CD4-positive, alpha-beta T cell treated with Interferon alpha-2 for 1 hour (primary cell): ENCODE data around the gene CTSZ.
"Not testable (repeated sequence)": the region's sequence is repeated elsewhere in the genome, so short reads cannot be mapped to it uniquely, and the experiment has no call there.

ENCODE experiments used
- DNase-seq, 2 donors: peaks; one replicate each; pipeline ENCODE4 v3.0.0-alpha.2; 2020 to 2022

Gene CTSZ

DNA sequence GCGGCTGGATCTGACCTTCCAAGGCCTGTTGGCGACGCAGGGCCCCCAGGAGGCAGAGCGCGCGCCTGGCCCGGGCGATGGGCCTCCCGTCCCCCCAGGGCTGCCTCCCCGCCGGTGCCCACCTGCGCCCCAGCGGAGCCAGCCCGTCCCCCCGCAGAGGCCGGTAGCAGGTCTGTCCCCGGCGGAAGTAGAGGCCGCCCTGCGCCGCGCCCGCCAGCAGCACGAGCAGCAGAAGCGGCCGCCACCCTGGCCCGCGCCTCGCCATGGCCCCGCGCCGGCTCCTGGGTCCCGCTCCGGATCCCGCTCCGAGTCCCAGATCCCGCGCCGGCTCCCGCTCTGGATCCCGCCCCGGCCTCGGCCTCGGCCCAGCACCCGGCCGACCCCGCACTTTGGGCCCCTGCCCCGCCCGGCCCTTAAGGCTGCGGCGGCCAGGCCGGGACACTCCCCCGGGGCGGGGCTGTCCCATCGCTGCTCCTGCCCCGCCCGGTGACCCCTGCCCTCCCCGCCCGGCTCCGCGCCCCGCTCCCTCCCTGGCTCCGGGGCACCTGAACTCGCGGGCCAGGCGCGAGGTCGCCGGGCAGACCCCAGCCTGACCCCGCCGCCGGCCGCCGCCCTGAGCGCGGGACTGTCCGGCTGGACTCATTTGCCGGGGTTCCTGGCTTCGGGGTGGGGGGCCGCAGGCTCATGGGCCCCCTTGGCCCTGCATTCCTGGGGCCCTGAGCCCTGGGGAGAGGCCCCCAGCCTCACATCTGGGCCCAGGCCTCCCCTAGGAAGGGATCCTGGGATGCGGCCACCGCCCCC lies at the start of gene CTSZ:
TSS of gene CTSZ (minus strand) at position 391 of the 801 bp plus-strand sequence. CDS start at position 265, 126 bp downstream.
- peak; percentile 52 to 55 for DNase-seq

DNA sequence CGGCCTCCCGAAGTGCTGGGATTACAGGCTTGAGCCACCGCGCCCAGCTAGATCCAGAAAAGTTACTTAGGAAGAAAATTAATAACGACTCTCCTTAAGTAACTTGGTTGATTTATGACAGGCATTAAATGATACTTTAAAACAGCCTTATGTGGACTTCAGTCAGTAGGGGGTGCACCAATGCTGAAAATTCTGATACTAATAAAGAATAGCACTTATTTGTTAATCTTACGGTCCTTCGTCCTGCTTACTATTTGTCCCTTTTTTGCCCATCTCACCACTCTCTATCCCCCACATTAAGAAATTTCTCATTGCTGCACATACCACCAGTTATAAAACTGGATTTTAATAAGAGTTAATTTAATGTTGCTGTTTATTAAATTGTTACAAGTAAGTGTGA lies 48.2 kb upstream of the CTSZ start:
- peak in 1 of 2 donors; percentile 57 for DNase-seq

DNA sequence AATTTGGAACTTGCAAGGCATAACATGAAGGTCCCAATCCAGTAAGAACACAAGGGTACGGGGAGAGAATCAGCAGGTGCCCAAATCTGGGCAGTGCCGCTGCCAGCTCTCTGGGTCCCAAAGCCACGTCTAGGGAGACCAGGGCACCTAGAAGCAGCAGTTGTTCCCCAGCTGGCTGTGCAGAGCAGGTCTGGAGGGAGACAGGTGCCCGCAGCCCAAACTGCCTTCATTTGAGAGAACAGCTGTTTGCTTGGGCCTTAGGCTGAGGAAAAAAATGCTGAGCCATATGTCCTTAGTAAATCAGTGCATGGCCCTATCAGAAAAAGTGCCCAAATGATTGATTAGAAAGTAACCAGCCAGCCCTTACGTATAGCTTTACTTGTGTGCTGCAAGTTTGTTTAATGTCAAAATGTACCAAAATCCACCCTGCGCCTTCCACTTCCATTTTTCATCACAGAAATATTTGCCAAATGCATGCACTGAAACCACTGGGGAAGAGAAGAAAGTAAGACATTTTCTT lies 44.7 kb upstream of the CTSZ start:
- no peak for DNase-seq

DNA sequence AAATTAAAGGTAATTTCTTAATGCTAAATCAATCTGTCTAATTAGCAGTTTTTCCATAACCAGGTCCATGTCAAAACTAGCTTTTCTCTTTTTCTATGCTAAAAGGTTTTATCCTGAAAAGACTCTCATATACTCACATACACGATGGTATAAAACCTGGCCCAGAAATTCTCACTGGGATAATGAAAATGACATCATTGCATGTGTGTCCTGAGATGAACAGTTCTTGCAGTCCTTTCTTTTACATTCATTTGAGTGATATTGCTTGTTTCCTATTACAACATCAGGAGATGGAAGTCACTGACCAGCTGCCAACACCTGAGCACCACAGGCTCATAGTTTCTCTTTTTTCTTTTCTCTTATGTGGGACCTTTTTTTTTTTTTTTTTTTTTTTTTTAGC lies 43.4 kb upstream of the CTSZ start:
- no peak for DNase-seq

DNA sequence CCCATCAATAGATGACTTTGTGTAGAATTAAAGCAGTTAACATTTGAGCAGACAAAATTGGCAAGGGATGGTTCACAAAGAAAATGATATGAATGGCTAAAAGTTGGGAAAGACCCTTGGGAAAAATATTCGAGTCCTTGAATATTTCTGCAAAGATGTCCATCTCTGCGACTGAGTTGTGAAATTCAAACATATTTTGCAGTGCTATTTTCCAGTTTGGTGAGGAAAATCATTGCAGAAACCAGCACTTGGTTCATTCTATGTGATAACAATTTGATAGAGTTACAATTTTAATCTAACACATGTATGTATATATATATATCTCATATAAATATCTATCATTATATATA lies 41.6 kb upstream of the CTSZ start:
- DNase-seq = no peak

DNA sequence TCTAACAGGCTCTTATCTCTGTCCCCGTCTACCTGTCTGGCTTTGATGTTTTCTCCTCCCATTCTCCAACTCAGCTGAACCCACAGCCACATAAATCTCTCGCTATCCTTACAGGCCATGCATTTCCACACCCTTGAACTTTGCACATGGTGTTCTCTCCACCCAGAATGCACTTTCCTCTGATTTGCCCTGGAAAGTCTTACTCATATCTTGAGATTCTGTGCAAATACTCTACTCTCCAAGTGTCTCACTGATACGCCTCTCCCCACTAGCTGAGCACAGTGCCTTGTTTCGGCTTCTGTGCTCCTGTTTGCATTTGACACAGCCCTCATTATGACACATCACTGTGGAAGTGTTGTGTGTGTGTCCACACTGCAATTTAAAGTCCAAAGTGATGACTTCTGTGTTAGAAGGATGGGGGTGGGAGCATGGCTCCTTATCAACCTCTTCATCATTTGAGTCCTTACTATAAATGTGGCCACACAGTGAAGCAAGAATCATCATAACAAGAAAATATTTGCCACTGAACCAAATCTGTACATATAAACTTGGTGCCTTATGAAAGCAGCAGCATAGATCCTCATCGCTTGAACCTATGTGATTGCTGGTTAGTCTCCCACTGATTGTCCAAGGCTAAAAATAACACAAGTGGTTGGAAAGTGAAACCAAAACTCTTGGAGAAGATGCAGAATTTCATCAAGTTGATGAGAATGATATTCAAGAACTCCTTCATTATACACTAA lies 41.1 kb upstream of the CTSZ start:
- DNase-seq = no peak

DNA sequence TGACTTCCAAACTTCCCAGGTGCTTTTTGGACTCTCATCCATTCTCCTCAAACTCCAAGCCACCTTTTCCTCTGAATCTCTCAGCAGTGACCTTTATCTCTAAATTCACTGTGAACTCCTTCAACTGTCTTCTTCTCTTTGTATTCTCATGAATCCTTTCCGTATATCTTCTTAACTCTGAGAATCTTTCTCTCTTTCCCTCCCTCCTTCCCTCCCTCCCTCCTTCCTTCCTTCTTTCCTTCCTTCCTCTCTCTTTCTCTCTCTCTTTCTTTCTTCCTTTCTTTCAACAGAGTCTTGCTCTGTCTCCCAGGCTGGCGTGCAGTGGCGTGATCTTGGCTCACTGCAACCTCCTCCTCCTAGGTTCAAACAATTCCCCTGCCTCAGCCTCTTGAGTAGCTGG lies 39.8 kb upstream of the CTSZ start:
- no peak for DNase-seq

DNA sequence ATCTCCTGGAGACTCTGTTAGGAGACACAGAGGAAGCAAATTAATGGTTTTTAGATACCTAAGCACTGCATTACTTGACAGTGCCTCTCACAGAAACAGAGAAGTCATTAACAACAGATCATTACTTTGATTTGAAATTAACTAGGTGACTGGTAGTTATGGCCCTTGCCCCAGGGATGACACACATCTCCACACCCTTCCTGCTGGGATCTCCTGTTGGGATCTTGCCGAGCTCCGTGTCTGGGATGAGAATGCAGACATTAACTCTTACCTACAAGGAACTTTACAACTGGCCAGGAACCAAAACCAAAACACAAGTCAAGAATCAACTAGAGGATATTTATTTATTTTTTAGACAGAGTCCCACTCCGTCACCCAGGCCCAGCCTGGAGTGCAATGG lies 37.7 kb upstream of the CTSZ start:
- DNase-seq = no peak

DNA sequence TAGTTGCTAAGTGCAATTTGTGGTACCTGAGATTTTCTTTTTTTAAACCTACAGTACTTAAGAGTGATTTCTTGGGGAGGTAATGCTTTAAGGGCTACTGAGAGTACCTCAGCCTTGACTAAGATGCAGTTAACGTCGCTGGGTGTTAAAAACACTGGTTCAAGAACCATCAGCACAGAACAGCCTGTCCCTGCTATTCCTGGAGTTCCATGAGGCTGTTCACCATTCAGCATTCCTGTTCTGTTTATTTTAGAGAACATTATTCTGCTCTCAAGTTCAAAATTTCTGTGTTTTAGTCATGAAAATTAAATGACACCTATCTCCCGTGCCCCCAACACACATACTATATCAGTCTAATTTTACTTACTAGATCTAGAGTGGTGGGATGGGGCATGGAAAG lies 37.2 kb upstream of the CTSZ start:
- DNase-seq = no peak

DNA sequence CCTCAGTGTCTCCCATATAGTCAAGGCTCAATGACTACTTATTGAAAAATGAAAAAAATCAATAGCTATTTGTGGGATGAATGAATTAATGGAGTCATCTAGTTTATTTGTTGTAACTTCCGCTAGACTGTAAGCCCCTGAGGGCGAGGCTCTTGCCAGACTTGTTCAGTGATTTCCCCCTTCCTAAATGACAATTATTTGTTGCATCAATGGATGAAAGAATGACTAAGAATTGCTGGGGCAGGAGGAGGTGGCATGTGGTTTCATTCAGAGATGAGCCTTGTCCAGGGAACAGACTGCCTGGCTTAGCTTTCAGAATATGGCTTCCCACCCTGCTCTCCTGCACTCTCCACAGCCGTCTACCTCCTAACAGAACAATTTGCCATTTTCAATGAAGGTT lies 36.6 kb upstream of the CTSZ start:
- no peak for DNase-seq

DNA sequence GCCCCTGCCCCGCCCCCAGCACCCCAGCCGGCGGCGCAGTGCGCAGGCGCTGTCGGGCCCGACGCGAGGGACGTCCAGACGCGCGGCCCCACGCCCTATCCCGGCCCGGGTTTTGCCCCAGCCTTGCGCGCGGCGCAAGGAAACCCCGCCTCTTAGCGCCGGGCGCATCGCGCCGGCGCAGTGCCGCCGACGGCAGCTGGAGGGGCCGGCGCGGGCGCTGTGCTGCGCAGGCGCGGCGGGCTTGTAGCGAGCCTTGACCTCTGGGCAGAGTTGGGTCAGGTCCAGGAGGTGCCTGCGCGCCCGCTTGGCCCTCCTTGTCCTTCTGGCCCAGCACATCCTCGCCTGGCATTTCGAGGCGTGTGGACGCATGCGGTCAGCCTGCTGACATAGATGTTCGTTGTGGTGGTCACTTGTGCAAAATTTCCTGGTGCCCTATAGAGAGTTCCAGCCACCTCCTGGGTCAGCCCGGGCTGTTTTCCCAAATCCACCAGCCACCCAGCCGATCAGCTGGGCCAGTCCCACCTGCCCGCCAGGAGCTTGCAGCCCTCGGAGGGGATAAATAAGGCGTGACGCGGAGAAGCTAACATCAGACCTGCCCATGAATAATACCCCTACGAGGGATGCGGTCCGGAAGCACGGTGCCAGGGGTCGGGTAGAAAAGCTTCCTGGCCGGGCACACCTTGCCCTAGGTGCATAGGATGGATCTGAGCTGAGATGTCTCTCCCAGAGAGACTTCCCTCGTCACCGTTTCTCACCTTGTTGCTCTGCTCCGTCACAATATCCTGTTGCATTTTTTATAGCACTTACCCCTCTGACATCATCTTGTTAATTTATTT lies 36.0 kb upstream of the CTSZ start:
- DNase-seq = peak; percentile 95 to 96

DNA sequence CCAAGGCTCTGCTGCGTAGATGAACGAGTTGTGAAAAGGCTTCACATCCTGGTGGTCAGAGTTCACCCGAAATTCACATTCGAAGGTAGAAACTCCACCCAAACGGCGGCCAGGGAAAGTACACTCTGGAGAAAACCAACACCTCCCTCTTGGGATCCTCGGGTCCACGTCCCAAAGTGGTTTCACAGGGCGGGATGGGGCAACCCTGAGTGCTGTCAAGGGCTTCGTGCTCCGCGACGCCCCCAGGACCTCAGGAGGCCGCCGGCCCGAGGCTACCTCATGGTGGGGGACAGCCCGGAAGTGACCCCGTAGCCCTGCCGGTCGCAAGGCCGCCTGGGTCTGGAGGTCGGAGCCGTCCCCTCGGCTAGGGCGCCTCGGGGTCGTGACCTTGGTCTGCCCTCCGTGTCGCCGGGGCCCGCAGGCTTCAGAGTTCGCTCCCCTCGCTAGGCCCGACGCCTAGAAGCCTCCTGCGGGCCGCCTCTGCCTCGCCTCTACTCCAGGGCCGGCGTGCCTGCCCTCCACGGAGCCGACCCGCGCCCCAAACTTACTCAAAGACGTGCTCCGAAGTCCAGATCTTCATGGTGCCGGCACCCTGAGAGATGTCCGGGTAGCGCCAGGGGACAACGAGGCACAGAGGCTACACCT lies 35.2 kb upstream of the CTSZ start, which contains the start of gene PRELID3B:
TSS of gene PRELID3B (minus strand) at position 636 of the 645 bp plus-strand sequence. CDS start at position 580, 56 bp downstream.
- DNase-seq = peak in 1 of 2 donors; percentile 43

DNA sequence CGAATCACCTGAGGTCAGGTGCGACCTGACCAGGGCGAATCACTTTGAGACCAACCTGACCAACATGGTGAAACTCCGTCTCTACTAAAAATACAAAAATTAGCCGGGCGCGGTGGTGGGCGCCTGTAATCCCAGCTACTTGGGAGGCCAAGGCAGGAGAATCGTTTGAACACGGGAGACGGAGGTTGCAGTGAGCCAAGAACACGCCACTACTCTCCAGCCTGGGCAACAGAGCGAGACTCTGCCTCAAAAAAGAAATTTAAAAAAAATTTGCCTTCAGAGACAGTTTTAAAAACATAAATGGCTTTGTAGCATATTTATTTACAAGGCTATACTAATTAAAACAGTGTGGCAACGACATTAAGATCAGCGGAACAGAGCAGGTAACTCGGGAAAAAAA lies 34.4 kb upstream of the CTSZ start:
- DNase-seq = not testable (repeated sequence)

DNA sequence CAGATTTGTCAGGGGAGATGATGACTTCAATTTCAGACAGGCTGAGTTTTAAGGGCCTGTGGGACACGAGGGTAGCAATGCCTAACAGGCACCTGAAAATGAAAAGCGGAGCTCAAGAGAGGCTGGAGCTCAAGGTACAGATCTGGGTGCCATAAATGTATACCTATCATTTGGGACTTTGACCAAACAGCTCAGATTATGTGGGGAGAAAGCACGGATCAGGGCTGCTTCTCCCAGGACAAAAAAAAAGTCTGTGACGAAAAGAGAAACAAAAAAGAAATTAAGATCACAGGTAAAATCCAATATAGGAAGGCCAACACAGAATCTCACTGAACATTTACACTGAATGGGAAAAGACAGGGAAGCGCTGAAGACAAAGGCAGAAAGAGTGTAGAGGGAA lies 33.6 kb upstream of the CTSZ start:
- no peak for DNase-seq

DNA sequence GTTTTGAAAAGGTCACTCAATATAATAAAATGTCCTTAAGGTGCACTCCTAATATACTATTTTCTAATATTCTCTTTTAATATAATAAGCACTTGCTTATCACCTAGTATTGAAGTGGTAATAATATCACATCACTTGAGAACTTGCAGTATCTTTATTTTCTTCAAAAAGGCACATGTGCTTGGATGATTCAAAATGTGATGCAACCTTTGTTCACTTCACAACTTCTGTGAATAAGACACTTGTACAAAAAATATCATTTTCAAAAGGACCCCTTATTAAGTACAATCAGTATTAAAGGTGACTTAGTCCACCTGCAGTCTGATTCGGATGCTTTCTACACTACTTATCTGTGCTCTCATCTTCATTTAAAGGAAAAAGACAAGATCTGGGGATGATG lies 32.2 kb upstream of the CTSZ start:
- DNase-seq = peak in 1 of 2 donors; percentile 18

DNA sequence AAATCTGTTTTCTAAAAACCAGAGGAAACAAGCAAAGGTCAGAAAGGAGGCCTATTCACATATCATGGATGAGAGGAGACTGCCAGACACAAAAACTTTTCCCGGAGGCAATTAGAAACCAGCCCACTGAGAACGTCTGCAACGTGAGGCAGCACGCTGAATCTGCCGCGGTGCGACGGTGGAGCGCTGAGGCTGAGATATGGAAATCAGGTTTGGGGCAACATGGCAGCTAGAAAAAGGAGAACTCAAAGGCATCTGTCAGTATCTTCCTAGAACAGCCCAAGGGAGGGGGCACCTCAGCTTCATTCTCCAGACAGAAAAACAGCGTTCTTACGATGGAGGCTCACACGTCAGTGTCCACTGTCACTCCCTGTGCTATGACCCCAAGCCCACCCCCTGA lies 30.3 kb upstream of the CTSZ start:
- no peak for DNase-seq

DNA sequence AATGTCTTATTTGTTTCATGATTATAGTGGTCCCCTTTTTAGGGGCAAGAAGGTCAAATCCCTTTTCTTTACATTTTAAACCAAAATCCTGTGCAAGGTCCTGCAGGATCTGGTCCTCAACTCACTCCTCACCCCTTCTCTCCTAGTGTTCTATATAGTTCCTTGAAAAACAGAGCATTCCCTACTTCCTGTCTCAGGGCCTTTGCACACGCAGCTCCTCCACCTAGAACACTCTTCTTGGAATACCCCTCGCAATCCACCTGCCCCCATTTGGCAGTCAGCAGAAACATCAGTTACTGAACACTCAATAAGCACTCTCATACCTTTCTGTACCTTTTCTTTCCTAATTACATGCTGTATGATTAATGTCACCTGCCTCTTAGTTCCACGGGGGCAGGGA lies 28.3 kb upstream of the CTSZ start:
- DNase-seq = no peak

DNA sequence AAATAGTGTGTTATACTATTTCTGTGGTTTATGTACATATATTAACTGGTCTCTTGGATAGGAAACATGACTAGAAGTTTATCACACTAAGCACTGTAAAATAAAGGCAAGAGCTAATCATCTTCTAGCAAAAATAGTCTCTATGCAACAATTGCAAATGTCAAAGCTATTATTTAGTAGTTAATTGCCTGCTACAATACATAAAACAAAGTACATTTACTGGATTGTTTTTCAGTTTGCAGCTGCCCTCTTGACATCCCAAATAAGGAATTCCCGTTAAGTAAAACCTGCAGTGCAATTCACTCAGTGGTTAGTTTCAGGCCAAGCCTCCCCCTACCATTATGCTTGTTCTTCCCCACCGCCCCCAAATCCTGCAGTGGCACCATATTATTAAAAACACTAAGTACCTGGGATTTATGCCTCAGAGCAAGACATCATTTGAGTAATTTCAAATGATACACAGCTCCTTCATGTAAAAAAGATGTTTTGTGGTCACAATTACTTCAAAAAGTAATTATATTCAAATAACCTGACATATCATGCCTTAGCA lies 26.6 kb upstream of the CTSZ start:
- no peak for DNase-seq

DNA sequence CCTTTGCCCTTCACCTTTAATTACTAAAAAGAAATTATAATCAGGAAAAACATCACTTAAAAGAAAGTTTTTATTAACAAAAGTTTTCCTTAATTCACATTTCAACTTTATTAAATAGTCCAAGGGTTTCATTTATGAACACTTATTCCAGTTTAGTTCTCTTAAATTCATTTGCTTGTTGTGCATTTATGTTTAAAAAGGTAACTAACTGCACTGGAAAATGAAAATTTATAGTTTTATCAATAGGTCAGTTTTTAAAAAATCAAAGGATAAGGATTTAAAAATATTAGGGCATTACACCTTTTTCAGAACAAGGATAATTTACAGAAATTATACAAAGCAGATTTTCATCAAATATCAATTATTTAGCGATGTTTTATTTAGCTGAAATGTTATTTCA lies 26.0 kb upstream of the CTSZ start:
- DNase-seq = no peak

DNA sequence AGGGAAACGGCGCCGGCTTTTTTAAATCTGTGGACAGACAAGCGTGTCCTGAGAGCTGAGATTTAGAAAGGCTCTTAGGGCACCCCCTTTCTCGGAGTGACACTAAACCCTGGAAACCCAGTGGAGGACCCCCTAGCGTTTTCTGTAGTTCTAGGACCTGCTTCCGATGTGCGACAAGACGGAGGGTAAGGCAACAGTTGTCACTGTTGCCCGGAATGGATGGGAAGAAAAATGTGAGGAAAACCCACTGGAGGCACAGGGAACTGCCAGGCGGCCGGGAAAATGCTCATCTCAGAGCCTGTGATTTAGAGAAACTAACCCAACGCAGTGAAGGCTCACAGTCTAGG lies 25.6 kb upstream of the CTSZ start:
- DNase-seq = no peak

DNA sequence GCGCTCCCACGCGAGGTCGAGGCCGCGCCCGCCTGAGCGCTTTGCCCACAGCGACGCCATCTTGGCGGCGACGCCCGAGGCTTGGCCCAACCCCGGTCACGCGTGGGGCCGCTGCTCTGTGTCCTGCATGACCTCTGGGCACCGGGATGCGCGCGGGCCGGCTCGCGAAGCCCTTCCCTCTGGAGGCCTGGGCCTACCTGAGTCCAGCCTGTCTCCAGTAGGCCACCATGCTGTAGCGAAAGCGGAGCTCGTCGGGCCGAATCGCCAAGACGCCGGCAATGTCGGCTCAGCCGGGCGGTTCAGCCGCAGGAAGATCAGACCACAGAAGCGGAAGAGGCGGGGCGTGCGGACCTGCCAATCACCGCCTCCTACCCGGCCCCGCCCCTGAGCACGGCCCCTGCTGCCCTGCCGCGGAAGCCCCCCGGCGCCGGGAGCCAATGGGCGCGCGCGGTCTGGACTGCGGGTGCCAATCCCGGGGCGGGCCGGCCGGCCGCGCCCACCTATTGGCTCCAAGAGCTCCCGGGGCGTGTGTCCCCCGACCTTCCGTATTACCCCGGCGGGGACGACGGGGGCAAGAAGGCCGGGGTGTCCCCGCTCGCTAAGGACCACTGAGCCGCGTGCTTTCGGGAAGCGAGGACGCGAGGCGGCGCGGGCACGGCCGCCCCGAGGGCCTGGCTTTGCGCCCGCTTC lies 25.1 kb upstream of the CTSZ start, which contains the start of gene ATP5F1E:
TSS of gene ATP5F1E (minus strand) at position 313 of the 690 bp plus-strand sequence. CDS start at position 229, 84 bp downstream.
- DNase-seq = peak; percentile 97 to 98
